Esophagus muscularis mucosa (tissue), 4 donors: ENCODE measurements around the gene YWHAH. TPM values are rescaled to one million over a fixed set of nuclear protein-coding genes. Genes with fewer than 3 reads are reported as not detected.

ENCODE experiments used
- DNase-seq: peaks from one replicate; pipeline ENCODE4 v3.0.0-alpha.2; 2017; ENCODE audit errors: extremely low spot score
- H3K27ac ChIP-seq, 4 donors: fragments of 200-600 bp; sonication (generic); replicated peaks in 1 of 4; 1 replicate in 3 of 4; 2 replicates in 1 of 4; pipeline ENCODE4 v1.5.1; 2016 to 2019; ENCODE audit warnings: mild to moderate bottlenecking in 1 of 4
- H3K27me3 ChIP-seq, 4 donors: fragments of 200-600 bp; sonication (generic); one replicate each; pipeline versions ENCODE4 v1.5.1 to v1.6.0; 2016 to 2019
- H3K36me3 ChIP-seq, 4 donors: fragments of 200-600 bp; sonication (generic); one replicate each; pipeline ENCODE4 v1.5.1; 2016 to 2019
- H3K4me1 ChIP-seq, 4 donors: fragments of 200-600 bp; sonication (generic); one replicate each; pipeline ENCODE4 v1.5.1; 2016 to 2019
- H3K4me3 ChIP-seq, 4 donors: fragments of 200-600 bp; sonication (generic); 1 replicate in 2 of 4; 2 replicates in 2 of 4; pipeline ENCODE4 v1.5.1; 2016 to 2019; ENCODE audit warnings: mild to moderate bottlenecking in 4 of 4, moderate library complexity in 1 of 4
- H3K9me3 ChIP-seq, 4 donors: fragments of 200-600 bp; sonication (generic); 1 replicate in 3 of 4; 2 replicates in 1 of 4; pipeline ENCODE4 v1.5.1; 2016 to 2019
- EP300 ChIP-seq: sonication (generic); formaldehyde crosslinking; IDR thresholded peaks from one replicate; pipeline ENCODE4 v1.6.1; 2017; ENCODE audit warnings: antibody characterized with exemption
- POLR2A ChIP-seq: fragments of 450-650 bp; IDR thresholded peaks from one replicate; pipeline ENCODE4 v1.6.1; 2017; ENCODE audit warnings: antibody characterized with exemption, moderate library complexity, mild to moderate bottlenecking, low read depth
- POLR2AphosphoS5 ChIP-seq, 2 donors: sonication (generic); formaldehyde crosslinking; IDR thresholded peaks; one replicate each; pipeline ENCODE4 v1.6.1; 2017; ENCODE audit warnings: antibody characterized with exemption in 2 of 2
- WGBS: methylation state at CpG from one replicate; pipeline ENCODE4 v1.1.5; 2018; 5-methylcytosine and 5-hydroxymethylcytosine counted together
- intact Hi-C: fragments of 100-400 bp; cut with DNase I; formaldehyde crosslinking; loops from one replicate; pipeline ENCODE4 v1.15.1; 2023
- total RNA-seq, 4 donors: library from RNA; depleted of rRNA; stranded (reverse); fragments of >200 nt; gene quantifications; one replicate each; pipeline versions ENCODE4 v1.1.0 to v1.2.1, GENCODE V29; 2016
- TF ChIP-seq, protein P1 (sequence below), 3 experiments: fragments of 200-600 bp in 2 of 3; fragments of 450-650 bp in 1 of 3; sonication (generic) in 2 of 3; IDR thresholded peaks; one replicate each; pipeline ENCODE4 v1.5.1; 2017 to 2019; ENCODE audit warnings: antibody characterized with exemption in 3 of 3, mild to moderate bottlenecking in 2 of 3, moderate library complexity in 1 of 3

YWHAH gene
- total RNA-seq, 4 donors from 2014 or later, result 132 to 232 (median 183) TPM

DNA sequence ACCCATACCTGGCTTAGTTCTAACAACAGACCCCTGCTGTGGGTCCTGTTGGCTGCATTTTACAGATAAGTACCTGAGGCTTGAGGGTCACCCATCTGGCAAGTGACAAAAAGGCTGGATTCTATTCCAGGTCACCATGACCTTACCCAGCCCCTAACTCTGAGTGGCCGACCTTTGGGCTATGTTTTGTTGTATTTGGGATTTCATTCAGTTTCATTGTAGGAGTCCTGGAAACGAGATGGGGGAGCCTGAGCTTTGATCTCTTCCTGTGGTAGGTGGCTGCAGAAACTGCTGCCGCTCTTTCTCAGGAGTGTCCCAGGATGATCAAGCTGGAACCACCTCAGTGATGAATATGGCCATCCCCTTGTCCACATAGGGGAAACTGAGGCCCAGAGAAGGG is 24.6 kb upstream of the YWHAH start:
- TF ChIP-seq, protein P1, sequence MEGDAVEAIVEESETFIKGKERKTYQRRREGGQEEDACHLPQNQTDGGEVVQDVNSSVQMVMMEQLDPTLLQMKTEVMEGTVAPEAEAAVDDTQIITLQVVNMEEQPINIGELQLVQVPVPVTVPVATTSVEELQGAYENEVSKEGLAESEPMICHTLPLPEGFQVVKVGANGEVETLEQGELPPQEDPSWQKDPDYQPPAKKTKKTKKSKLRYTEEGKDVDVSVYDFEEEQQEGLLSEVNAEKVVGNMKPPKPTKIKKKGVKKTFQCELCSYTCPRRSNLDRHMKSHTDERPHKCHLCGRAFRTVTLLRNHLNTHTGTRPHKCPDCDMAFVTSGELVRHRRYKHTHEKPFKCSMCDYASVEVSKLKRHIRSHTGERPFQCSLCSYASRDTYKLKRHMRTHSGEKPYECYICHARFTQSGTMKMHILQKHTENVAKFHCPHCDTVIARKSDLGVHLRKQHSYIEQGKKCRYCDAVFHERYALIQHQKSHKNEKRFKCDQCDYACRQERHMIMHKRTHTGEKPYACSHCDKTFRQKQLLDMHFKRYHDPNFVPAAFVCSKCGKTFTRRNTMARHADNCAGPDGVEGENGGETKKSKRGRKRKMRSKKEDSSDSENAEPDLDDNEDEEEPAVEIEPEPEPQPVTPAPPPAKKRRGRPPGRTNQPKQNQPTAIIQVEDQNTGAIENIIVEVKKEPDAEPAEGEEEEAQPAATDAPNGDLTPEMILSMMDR (IDR thresholded peaks at IDR 0.05), result no peak
- TF ChIP-seq POLR2A, result no peak
- no peak for TF ChIP-seq EP300
- no peak for TF ChIP-seq POLR2AphosphoS5 (IDR thresholded peaks at IDR 0.05)
- no peak for DNase-seq
- peaks cover 0 to 11% (median 0%) of the 10 kb centered on the region in 4 donors for H3K27me3 ChIP-seq
- H3K36me3 ChIP-seq, result no peaks in the 10 kb centered on the region
- no peaks in the 10 kb centered on the region for H3K9me3 ChIP-seq
- H3K4me3 ChIP-seq, result no peak overlapping the region
- H3K27ac ChIP-seq, result no peak overlapping the region
- intact Hi-C loops, result no loop called here
- 94% methylated on average over 2 of the region's 3 CpGs for WGBS
- H3K4me1 ChIP-seq, result no peaks in the 10 kb centered on the region

DNA sequence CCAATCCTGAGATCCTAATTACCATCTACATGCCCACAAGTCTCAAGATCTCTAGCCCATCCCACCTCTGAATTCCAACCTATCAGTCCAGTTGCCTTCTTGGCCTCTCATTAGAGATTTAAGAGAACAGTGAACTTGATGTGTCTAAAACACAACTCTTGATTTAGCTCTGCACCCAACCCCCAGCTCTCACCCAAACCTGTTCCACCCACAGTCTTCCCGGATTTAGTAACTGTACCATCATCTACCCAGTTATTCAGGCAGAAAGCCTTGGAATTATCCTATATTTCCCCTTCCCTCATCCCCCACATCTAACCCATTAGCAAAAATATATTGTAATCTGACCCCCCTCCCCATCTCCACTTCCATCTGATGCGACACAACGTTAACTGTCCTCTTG is 24.0 kb upstream of the YWHAH start:
- no peak overlapping the region for H3K27ac ChIP-seq
- no peak for TF ChIP-seq EP300
- no peak for TF ChIP-seq POLR2AphosphoS5 (IDR thresholded peaks at IDR 0.05)
- TF ChIP-seq POLR2A, result no peak
- TF ChIP-seq, protein P1 (IDR thresholded peaks at IDR 0.05), result no peak
- H3K36me3 ChIP-seq, result no peaks in the 10 kb centered on the region
- DNase-seq, result no peak
- no peaks in the 10 kb centered on the region for H3K9me3 ChIP-seq
- intact Hi-C loops, result no loop called here
- H3K4me3 ChIP-seq, result no peak overlapping the region
- H3K27me3 ChIP-seq, result peaks cover 0 to 11% (median 0%) of the 10 kb centered on the region in 4 donors
- WGBS, result 92% methylated on average over 3 of the region's 3 CpGs
- H3K4me1 ChIP-seq, result no peaks in the 10 kb centered on the region

DNA sequence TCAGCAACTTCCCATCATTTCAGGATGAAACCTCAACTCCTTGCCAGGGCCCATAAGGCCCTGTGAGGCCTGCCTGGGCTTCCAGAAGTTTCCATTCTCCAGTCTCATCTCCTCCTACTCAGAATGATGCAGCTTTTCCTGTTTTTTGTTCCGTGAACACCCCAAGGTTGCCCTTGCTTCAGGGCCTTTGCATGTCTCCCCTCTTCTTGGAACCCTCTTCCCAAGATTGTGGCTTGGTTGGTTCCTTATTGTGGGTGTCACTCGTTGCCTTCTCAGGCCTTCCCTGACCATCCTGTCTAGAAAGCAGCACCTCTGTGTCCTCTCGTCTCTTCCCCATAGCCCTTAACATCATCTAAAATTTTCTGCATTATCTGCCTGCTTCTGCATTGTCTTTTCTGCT is 23.2 kb upstream of the YWHAH start:
- Histone ChIP-seq H3K4me1 (no peaks in the 10 kb centered on the region), H3K27me3 (peaks cover 0 to 11% (median 0%) of the 10 kb centered on the region in 4 donors), H3K9me3 (no peaks in the 10 kb centered on the region), H3K27ac (no peak overlapping the region), H3K4me3 (no peak overlapping the region), H3K36me3 (no peaks in the 10 kb centered on the region)
- DNase-seq, result no peak
- TF ChIP-seq EP300 (no peak), POLR2A (no peak), POLR2AphosphoS5 (IDR thresholded peaks at IDR 0.05) (no peak)
- TF ChIP-seq, protein P1 (IDR thresholded peaks at IDR 0.05), result no peak
- intact Hi-C loops, result no loop called here
- WGBS, result 77% methylated on average over 3 of the region's 3 CpGs

DNA sequence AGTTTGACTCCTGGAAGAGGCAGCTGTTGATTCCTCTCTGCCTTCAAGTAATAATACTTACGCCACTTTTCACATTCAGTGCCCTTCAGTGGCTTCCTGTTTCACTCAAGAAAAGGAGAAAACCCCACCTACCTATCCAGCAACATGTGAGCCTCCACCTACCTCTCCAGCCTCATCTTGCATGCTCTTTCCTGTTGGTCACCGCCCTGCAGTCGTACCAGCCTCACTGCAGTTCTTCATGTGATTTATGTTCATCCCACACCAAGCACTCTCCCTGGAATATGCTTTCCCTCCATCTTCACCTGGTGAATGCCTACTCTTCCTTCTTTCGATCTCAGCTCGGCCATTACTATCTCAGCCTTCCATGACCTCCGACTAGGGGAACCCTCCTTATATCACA is 21.8 kb upstream of the YWHAH start:
- H3K9me3 ChIP-seq, result no peaks in the 10 kb centered on the region
- no peak overlapping the region for H3K4me3 ChIP-seq
- peaks cover 0 to 11% (median 0%) of the 10 kb centered on the region in 4 donors for H3K27me3 ChIP-seq
- H3K4me1 ChIP-seq, result no peaks in the 10 kb centered on the region
- no peak for DNase-seq
- H3K36me3 ChIP-seq, result no peaks in the 10 kb centered on the region
- no peak for TF ChIP-seq EP300
- TF ChIP-seq POLR2A, result no peak
- no peak for TF ChIP-seq POLR2AphosphoS5 (IDR thresholded peaks at IDR 0.05)
- TF ChIP-seq, protein P1 (IDR thresholded peaks at IDR 0.05), result no peak
- intact Hi-C loops, result no loop called here
- WGBS, result 83% methylated on average over 6 of the region's 6 CpGs
- no peak overlapping the region for H3K27ac ChIP-seq

DNA sequence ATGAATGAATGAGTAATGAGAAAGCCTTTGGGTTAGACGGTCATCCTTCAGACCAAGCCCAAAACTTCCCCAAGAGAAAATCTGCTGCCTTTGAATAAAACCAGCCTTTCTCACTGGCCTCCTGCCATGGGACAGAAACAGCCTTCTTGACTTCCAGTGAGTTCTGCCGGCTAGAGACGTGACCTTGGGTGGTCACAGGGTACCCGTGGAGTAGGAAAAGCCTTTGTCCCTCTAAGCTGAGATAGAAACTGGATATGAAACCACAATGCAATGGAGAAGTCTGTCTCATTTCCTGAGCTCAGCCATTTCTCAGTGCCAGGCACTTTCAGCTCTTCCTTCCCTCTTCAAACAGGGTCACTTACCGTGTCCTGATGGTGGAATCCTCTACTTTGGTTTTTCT is 21.2 kb upstream of the YWHAH start:
- no peak overlapping the region for H3K27ac ChIP-seq
- no peaks in the 10 kb centered on the region for H3K4me1 ChIP-seq
- DNase-seq, result no peak
- no peak overlapping the region for H3K4me3 ChIP-seq
- H3K36me3 ChIP-seq, result no peaks in the 10 kb centered on the region
- WGBS, result 32% methylated on average over 5 of the region's 5 CpGs
- no peaks in the 10 kb centered on the region for H3K9me3 ChIP-seq
- no peak for TF ChIP-seq POLR2AphosphoS5 (IDR thresholded peaks at IDR 0.05)
- TF ChIP-seq POLR2A, result no peak
- TF ChIP-seq, protein P1 (IDR thresholded peaks at IDR 0.05), result no peak
- no peak for TF ChIP-seq EP300
- peaks cover 0 to 11% (median 0%) of the 10 kb centered on the region in 4 donors for H3K27me3 ChIP-seq
- intact Hi-C loops, result no loop called here
